DLD1 (cell line): ENCODE measurements around the gene CD93.

ENCODE experiments used
- in situ Hi-C: cut with HindIII; loops from 2 replicates; pipeline ENCODE4 v1.10.0; 2017; ENCODE audit warnings: low sequenced_read_pairs

Gene CD93

DNA sequence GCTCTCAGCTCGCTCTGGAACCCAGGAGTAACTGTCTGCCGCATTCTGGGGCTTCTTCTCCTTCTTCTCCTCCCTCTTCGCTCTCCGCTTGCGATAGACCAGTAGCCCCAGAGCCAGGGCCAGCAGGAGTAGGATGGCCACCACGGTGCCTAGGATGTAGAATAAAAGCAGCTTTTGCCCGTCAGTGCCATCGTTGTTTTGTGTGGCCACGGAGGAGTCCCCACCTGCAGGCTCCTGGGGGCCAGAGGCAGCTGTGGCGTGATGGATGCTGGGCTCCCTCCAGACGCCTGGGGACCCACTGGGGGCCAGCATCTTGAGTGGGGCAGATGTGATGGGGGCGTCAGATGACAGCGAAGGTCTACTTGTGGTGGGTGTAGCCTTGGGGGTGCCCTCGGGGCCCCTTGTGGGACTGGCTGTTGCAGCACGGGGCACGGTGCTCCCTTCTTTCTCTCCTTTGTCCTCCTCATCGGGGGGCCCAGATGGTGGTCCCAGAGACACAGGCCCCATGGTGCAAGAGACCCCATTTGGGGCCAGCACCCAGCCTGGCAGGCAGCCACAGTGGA lies 1.8 kb downstream of the CD93 start:
- in situ Hi-C loops, result no loop called here

- in situ Hi-C loops, result no loop called here
Measured at GRCh38 chr20:23083553-23084220, 2.4 kb downstream of the CD93 start.

DNA sequence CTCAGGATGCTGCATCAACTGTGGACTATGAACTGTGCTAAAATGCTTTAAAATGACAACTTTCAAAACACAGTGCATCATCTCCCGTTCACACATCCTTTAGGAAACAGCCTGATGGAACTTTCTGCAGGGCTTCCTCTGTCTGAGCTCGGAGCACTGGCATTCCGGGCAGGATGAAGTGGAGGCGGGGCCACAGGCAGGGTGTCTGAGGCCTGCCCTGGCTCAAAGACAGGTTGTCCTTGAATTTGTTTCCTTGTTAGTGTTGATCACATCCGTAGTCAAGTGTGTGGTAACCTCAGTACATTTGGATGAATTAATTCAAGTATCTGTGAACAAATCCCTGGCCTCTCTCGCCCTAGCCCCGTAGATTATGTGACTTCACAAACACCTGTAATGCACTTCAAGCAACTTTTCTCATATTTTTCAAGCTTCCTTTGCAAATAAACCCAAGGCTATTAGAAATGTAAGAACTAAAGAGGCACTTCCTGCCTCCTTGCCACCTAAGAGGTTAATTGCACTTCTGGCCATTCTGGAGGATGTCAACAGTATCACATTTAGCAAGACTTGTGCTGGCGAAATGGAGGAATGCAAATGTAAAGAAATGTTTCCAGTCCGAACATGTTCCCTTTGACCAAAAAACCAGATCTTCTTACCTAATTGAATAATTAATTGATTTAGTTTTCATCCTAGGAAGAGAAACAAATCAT lies 3.1 kb downstream of the CD93 start:
- in situ Hi-C loops, result no loop called here

DNA sequence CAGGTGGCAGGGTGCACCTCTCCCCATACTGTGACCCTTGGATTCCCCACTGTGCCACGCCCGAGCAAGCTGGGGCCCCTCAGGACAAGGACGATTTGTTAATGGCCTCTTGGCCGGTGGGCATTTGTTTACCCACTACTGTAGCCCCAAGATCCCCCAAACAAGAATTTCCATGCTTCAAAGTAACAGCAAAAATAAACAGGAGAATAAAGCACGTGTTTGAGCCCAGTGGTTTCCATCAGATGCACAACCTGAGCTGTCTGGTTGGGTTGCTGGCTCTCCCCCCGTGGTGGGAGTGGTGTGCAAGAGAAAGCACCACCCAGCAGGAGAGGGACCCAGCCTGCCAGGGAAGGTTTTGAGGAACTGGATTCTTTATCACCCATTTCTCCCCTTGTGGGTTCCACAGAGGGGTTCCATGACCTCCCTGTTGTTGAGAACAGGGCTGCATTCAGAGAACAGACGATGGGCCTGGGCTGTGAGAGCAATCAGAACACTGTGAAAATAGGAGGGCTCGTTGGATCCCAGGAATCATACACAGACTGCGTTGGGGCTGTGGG lies 4.8 kb downstream of the CD93 start:
- in situ Hi-C loops, result no loop called here

DNA sequence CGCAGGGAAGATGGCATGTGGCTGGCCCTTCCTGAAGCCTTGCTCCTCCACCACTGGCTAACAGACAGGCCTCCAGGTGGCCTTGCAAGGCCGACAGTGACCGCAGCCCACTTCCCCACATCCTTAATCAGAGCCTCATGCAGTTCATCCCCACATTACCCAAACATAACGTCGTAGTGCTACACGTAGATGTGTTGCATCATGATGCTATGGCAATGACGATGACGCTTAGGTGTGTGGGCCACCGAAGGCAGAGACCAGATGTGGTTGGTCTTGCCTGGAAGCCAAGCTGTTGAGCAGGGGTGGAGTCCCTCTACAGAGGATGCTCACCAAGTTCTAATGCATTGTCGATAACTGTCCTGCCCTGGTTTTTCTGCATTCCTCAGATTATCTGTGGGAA lies 5.6 kb downstream of the CD93 start:
- in situ Hi-C loops, result no loop called here

DNA sequence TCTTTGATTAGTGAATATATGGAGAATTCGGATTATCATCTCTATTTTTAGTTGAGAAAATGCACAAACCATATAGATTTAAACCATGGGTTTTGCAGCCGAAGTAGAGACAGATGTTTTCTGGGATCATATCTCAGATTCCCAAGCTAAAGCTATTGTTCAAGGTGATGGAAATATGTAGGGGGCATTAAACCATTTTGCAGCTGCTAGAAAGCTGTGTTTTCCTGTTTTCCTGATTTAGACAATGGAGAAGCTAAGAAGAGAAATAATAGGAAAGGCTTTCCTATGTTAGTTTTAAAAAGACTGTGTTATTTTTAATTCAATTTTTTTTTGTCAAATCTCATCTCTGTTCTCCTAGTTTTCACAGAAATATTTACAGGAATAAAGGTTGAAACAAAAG lies 6.2 kb downstream of the CD93 start:
- in situ Hi-C loops, result no loop called here

DNA sequence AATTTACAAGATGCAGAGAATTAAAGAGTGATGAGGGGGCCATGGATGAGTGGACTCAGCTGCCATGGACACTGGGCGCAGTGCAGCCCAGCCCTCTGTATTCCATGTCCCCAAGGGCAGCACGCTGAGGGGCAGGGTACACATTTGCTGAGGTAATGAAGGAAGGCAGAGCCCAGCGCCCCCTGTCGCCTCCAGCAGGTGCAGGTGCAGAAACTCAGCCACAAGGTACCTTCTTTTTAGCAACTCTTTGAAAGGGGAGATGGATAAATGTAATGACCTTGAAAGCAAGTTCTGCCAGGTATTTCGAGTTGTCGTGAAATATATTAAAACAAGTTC lies 7.1 kb downstream of the CD93 start:
- in situ Hi-C loops, result no loop called here

DNA sequence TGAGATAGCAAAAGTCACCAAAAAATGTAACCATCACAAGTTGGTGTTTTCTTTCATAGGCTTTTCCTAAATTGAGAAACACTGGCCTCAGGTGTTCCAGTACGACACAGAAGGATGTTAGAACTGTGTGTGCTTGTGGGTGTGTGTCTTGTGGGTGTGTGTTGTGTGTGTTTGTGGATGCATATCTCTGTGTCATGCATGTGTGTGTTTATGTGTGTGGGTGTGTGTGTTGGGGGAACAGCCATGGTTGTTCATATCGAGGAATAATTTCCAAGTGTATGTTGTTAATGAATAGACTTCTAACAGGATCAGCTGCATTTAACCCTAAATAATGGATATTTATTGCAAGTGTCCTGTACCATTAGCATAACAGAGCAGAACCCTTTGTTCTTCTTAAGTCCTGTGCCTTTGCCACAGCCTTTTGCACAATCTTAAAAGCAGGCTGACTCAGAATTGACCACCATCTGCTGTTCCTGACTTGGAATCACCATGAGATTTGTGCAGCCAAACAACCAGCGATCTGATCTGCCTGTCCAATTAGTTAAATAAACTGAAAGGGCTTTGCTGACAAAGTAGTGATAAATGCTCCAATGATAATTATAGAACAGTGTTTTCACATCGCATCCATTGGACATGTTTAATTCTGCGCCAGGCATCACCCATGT lies 7.6 kb downstream of the CD93 start:
- in situ Hi-C loops, result no loop called here

- in situ Hi-C loops, result no loop called here
Measured at GRCh38 chr20:23077277-23077676, 8.8 kb downstream of the CD93 start.

GRCh38 chr20:23074052-23074451 lies 12.1 kb downstream of the CD93 start:
- in situ Hi-C loops, result no loop called here

DNA sequence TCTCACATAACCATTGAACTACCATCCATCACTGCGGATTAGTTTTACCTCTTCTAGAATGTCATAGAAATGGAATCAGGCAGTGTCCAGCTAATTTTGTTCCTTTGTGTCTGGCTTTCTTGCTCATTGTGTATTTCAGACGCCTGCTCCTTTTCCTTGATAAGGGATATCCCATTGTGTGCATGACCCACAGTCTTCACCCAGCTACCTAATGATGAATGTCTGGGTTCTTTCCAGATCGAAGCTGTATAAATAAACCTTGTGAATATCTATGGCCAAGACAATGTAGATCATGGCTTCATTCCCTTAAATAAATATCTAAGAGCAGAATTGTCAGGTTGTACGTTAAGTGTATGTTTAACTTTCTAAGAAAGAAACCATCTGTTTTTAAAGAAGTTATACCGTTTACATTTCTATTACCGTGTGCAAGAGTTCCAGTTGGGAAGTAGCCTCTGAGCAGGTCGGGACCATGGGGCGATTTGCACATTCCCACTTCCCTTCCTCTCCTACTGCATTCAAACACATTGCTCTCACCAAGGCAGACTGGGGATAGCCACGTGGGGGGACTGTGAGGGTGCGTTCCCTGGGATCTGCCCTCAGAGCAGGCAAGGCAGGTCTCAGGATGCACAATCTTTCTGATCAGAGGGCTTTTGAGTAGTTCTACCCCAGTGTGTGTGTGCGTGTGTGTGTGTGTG lies 13.1 kb downstream of the CD93 start:
- in situ Hi-C loops, result no loop called here

DNA sequence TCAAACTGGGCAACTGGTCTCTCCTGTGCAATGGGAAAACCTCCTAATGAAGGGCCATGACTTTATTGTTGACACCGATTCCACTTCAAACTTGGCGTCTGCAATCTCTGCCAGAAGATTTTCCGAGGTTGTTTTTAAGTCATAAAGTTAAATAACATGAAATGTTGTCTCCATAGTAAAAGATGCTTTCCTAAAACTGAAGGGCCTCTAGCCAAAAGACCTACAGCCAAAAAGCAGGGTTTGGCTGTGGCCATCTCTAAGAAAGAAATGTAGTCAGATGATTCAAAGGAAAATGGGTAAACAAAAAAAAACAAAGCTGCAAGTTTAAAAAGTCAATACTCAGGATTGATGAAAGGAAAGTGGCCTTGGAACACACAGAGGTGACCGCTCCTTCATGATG lies 14.1 kb downstream of the CD93 start:
- in situ Hi-C loops, result no loop called here

- in situ Hi-C loops, result no loop called here
Measured at GRCh38 chr20:23071398-23071797, 14.7 kb downstream of the CD93 start.

DNA sequence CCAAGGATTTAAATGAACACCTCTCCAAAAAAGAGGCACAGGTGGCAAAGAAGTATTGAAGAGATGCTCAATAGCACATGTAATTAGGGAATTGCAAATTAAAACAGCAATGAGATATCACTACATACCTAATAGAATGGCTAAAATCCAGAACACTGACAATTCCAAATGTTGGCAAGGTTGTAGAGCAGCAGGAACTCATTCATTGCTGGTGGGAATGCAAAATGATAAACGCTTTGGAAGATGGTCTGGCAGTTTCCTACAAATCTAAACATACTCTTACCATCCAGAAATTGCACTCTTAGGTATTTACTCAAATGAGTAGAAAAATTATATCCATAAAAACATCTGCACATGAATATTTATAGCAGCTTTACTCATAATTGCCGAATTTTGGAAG lies 17.0 kb downstream of the CD93 start:
- in situ Hi-C loops, result no loop called here

GRCh38 chr20:23068283-23068682 lies 17.8 kb downstream of the CD93 start:
- in situ Hi-C loops, result no loop called here

DNA sequence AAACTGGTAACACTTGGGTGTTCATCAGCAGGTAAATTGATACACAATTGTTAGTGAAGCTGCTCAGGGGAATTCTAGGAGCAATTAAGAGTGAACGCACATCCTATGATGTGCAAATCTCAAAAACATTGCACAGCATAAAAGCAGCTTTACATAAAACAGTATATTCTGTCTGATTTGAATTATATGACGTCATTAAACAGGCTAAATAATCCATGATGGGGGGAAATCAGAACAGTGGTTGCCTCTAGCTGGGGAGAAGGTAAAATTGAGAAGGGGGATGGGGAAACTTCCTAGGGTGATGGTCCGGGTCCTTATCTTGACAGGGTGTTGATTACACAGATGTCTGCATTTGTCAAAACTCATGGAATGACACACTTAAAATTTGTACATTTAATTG lies 19.4 kb downstream of the CD93 start:
- in situ Hi-C loops, result no loop called here

DNA sequence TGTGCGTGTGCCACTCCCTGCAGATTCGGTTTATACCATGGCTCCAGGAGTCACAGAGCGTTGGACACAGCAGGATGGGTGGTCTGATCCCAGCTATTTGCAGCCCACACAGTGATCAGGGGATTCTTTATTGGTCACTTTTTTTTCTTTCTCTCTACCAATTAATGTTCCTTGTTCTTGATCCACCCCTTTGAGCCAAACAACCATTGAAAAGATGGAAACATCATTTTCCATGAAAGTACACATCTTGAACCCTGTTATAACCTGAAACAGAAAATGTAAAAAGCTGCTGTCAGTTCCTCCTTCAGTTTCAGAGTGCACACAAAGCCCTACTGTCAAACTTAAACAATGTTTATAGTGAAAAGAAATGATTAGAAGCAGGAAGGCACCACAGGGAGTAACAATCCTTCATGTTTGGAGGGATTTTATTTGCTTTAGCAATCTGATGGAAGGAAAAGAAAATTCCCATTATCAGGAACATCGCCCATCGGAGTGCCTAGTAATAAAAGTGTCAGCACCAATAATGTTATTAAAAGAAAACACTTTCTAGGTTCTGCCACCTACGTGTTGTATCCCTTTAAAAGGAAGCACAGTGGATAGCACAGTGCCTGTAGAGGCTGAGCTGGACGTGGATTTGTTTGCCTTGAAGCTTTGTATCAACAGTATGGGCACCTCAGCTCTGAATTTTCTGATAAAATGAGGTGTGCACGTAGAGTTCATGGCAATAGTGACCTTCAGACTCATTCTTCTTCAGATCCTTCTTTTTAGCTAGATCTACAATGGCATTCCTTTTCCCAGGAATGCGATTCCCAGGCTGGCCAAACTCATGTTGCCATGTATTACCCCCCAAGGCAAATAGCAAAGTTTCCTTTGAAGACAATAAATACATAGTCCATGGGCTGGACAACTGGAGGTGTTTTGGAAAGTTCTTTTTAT lies 20.6 kb downstream of the CD93 start:
- in situ Hi-C loops, result no loop called here

GRCh38 chr20:23063581-23063980 lies 22.5 kb downstream of the CD93 start:
- in situ Hi-C loops, result no loop called here

- in situ Hi-C loops, result no loop called here
Measured at GRCh38 chr20:23063168-23063567, 23.0 kb downstream of the CD93 start.

- in situ Hi-C loops, result no loop called here
Measured at GRCh38 chr20:23062632-23063031, 23.5 kb downstream of the CD93 start.
